GM08714 (cell line): ENCODE results near the gene TSEN15.
"Not testable (repeated sequence)": the region's sequence is repeated elsewhere in the genome, so short reads cannot be mapped to it uniquely, and the experiment has no call there.

ENCODE experiments used
- H3K4me3 ChIP-seq: fragments of 200-500 bp; sonication (Bioruptor generic); 2 replicates; pipeline ENCODE4 v1.5.1; 2014; ENCODE audit warnings: mild to moderate bottlenecking, low read length, inconsistent platforms
- ZNF274 ChIP-seq: IDR thresholded peaks from 2 replicates; pipeline ENCODE4 v1.6.1; 2012; ENCODE audit warnings: mild to moderate bottlenecking, low read depth, low read length

The TSEN15 gene

DNA sequence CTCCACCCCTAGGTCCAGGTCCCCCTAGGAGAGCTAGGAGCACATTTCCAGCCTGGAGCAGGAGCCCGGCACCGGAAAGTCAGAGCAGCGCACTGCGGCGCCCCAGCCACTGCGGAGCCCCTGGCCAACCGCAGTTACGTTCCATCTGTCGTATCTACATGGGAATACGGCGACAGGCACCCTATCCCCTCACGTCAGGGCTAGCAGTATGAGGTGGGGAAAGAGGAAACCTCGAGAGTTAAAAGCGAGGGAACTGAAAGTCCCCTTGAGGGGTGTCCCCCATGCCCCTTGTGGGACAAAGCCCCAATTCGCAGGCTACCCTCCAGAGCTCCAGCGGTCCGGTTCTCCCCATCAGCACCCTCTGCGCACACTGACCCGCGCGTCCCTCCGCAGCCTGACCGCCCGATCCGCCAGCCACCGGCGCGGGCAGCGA lies 15.0 kb upstream of the TSEN15 start:
- peak overlapping the region; percentile 74 for H3K4me3 ChIP-seq

DNA sequence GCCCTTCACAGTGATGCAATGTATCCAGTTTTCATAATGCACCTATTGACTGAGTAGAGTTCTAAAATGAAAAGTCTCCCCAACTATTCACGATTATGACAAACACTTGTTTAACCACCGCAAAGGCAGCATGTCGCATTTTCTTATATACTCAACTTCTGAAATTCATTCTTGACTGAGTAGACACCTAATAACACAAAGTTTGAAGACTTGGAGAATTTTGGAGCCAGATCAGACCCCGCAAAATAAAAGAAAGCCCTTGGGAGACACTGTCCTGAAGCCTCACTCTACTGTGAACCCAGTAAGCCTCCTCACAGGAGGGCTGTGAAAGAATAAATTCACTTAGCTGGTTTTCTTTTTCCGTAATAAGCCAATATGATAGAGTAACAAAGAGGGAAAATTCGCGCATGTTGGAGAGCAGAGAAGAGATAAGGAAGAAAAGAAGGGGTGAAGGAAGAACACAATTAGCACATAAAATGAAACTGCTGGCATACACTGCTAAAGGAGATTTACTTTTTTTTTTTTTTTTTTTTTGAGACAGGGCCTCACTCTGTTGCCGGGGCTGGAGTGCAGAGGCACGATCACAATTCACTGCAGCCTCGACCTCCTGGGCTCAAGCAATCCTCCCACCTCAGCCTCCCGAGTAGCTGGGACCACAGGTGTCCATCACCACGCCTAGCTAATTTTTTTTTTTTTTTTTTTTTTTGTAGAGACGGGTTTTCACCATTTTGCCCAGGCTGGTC lies 13.5 kb upstream of the TSEN15 start:
- H3K4me3 ChIP-seq = no peak overlapping the region

More for the DNA sequence above, 15.0 kb upstream of the TSEN15 start:
- TF ChIP-seq ZNF274 = no peak

DNA sequence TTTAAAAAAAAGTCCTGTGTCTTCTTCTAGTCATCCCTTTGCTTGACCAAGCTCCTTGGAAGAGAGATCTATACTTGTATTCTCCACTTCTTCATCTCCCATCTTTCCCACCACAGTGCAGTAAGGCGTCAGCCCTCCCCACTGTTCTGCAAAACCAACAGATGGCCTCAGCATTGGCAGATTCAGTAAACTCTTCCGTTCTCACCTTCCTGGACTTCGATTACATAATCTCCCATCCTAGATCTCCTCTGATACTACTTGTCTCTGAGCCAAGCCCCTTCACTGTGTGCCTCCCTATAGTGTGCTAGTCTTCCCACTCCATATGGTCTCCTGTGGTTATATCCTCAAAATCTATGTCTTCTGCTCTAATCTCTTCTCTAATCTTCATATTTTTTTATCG lies 12.4 kb upstream of the TSEN15 start:
- TF ChIP-seq ZNF274 = no peak

More for the DNA sequence above, 13.5 kb upstream of the TSEN15 start:
- no peak for TF ChIP-seq ZNF274

DNA sequence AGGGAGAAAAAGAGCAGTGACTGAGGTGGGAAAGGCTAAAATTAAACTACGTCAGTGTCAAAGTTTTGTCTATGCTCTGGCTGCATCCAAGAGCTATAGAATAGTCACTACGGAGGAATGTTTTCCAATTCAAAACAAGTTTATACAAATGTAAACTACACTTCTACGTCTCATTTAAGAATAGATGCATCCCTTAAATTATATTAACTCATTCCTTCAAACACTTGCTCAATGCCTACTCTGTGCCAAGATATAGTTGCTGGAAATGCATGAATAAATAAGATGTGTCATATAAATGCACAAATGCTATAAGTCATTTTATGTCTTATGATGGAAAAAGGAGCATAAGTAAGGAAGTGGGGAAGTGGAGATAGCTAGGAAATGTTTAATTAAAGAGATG lies 9.8 kb upstream of the TSEN15 start:
- no peak overlapping the region for H3K4me3 ChIP-seq
- TF ChIP-seq ZNF274 = no peak

More for the DNA sequence above, 12.4 kb upstream of the TSEN15 start:
- H3K4me3 ChIP-seq = no peak overlapping the region

DNA sequence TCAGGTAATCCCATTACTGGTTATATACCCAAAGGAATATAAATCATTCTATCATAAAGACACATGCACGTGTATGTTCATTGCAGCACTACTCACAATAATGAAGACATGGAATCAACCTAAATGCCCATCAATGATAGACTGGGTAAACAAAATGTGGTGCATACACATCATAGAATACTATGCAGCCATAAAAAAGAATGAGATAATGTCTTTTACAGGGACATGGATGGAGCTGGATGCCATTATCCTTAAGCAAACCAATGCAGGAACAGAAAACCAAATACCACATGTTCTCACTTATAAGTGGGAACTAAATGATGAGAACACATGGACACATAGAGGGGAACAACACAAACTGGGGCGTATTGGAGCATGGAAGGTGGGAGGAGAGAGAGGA lies 8.2 kb upstream of the TSEN15 start:
- H3K4me3 ChIP-seq = not testable (repeated sequence)

DNA sequence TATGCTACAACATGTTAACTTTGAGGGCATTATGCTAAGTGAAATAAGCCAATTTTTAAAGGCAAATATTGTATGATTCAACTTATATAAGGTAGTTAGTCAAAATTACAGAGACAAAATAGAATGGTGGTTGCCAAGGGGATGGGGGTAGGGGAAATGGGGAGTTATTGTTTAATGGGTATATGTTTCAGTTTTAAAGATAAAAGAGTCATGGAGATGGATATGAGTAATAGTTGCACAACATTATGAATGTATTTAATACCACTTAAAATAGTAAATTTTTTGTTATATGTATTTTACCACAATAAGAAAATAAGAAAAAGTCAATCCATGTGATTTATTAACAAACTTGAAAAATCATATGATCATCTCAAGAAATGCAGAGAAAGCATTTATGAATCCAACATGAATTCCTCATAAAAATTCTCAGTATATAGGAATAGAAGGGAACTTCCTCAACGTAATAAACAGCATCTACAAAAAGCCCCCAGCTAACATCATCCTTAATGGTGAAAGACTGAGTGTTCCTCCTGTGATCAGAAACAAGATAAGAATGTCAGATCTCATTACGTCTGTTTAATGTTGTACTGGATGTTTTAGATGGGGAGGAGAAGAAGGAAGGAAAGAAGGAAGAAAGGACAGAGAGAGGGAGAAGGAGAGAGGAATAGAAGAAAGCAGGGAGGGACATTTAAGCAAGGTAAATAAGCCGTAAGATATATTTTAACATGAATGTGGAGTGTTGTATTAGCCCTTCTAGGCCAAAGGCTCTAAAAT lies 6.7 kb upstream of the TSEN15 start:
- no peak overlapping the region for H3K4me3 ChIP-seq
- TF ChIP-seq ZNF274 = no peak

DNA sequence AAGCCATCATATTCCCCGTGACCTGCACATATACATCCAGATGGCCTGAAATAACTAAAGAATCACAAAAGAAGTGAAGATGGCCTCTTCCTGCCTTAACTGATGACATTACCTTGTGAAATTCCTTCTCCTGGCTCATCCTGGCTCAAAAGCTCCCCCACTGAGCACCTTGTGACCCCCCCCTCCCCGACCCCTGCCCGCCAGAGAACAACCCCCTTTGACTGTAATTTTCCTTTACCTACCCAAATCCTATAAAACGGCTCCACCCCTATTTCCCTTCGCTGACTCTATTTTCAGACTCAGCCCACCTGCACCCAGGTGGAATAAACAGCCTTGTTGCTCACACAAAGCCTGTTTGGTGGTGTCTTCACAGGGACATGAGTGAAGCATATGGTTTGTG lies 4.0 kb upstream of the TSEN15 start:
- not testable (repeated sequence) for H3K4me3 ChIP-seq

DNA sequence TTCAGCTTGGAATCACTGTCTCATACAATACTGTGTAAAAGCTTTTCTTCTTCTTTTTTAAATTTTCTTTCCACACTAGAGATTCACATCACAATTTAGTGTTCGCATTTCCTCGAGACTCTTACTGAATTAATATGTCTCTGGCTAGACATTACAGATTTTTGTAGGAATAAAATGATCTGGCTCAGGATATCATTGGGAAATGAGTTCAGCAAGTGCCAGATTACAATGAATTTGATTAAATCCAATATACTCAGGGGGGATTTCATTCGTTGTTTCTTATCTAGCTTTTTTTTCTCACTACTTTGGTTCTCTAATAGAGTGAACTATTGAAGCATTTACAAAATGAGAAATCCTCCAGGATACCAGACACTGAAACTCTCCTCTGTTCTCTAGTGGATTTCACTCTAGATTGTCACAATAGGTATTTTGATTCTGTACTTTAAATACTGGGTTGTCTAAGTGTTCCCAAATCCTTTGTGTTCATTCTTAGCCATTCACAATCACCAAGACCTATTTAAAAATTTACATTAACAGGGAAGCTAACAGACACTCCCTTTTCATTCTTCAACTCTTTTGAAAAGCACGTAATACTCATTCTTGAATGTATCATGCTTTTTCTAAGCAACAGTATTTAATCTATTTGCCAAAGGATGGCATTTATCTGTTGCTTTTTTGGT lies 2.8 kb upstream of the TSEN15 start:
- H3K4me3 ChIP-seq = no peak overlapping the region
- no peak for TF ChIP-seq ZNF274

DNA sequence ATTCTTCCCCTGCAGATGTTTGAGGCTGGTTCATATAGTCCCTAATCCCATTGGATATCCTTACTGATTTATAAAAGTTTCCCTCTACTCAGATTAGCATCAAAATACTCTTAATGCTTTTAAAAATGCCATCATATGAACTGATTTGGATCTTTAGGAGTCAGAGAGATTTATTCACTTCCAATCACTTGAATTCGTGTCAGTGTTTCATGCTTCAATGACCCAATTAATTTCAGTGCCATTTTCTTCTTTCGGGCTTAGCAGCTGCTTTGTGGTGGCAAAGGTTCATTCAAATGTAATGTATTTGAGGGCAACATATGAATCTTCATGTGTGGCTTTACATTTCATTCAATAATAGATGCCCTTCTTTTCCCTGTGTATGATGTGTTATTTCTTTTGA lies 2.2 kb upstream of the TSEN15 start:
- TF ChIP-seq ZNF274 = no peak
- no peak overlapping the region for H3K4me3 ChIP-seq

DNA sequence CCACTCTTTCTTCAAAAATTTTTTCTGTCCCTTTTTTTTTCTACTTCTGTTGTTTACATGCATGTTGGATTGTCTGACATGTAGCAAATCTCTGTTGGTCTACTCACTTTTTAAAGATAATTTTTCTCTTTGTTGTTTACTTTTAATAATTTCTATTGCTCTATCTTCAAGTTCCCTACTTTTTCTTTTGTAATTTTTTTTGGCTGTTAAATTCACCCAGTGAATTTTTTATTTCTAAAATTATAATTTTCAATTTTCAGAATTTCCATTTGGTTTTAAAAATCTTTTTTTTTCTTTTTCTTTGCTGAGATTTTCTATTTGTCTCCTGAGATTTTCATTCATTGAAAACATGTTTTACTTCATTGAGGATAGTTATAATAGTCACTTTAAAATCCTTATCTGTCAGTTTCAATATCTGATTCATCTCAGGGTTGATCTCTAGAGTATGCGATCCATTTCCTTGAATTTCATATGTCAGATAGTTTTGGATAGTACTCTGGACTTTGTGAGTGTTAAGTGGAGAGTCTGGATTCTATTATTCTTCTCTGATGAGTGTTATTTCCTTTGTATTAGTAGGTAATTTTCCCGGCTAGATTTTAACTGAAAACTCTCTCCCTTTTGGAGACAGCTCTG lies 1.6 kb upstream of the TSEN15 start:
- no peak for TF ChIP-seq ZNF274
- no peak overlapping the region for H3K4me3 ChIP-seq

DNA sequence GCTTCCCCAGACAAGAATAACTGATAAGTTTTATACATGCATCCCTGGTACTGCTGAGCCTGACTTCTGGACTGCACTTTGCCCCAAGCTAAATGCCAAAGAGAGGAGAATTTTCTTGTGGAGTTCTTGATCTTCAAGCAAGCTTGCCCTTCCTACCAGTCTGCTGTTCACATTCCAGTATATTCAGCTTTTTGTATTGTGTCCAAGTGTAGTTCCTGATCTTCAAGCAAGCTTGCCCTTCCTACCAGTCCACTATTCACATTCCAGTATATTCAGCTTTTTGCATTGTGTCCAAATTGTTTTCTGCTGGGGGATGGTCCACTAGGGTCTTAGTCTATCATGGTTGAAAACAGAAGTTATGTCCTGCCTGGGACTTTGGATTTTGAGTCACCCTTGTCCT lies 894 bp upstream of the TSEN15 start:
- no peak for TF ChIP-seq ZNF274
- peak overlapping the region; percentile 97; the same call in 1 of the 2 replicates for H3K4me3 ChIP-seq

DNA sequence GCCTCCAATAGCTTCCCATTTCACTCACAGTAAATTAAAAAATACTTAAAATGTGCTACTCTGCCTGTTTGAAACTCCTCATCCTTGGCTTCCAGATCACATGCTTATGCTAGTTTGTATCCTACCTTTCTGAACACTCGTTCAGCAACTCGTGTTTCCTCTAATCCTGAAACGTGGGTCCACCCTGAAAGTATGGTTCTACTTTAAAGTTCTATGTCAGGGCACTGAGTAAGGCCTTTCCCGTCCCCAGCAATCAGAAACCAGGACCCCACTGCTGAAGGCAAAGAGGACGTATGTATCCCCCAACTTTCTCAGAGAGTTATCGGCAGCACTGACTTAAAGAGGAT lies 419 bp upstream of the TSEN15 start:
- TF ChIP-seq ZNF274 = no peak
- peak overlapping the region; percentile 97 for H3K4me3 ChIP-seq

DNA sequence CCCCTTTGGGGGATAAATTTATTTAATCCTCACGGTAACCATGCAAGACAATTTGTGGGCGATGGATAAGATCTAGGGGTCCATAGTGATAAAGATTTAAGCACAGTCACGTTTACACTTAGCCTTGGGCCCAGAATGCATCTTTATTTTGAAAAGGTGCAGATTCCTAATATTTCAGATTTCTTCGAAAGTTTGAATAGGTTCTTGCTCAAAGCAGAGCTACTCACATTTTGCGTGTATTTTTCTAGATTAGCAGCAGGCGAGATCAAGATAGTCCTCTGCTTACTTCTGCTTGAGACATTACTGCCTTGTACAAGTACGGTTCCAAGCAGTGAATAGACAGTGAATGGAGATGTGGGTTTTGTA lies 647 bp downstream of the TSEN15 start:
- H3K4me3 ChIP-seq = peak overlapping the region; percentile 97
- TF ChIP-seq ZNF274 = no peak

DNA sequence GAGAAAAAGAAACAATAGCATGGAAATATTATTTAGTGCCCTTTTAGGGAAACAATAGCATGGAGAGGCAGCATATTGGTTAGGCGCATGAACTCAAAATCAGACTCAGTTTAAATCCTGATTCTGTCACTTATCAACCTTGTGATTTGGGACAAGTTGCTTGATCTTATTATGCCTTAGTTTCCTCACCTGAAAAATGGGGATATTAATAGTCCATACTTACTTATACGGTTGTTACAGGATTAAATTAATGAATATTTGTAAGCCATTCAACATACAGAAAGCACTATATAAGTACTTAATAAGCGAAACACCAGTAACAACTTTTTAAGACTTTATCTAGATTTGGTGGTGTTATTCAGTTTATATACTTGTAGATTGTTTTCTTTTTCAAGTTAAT lies 1.2 kb downstream of the TSEN15 start:
- no peak for TF ChIP-seq ZNF274
- H3K4me3 ChIP-seq = peak overlapping the region; percentile 97; the same call in 1 of the 2 replicates
